Measurements from ENCODE around the gene SPATA31E1.

Gene SPATA31E1

GRCh38 chr9:87875831-87876545 is 6.7 kb upstream of the SPATA31E1 start:
- no peak overlapping the region for H3K27ac ChIP-seq (ENCODE audit: low read length)
- H3K4me1 ChIP-seq (ENCODE audit: control insufficient read depth in 1 of 2, insufficient read depth in 2 of 2, low read length in 2 of 2), result peaks cover 5 to 13% of the 10 kb centered on the region in 2 donors

GRCh38 chr9:87876708-87877107 is 6.0 kb upstream of the SPATA31E1 start:
- no peak overlapping the region for H3K27ac ChIP-seq (ENCODE audit: low read length)
- H3K4me3 ChIP-seq (ENCODE audit: low read depth in 1 of 2, low read length in 2 of 2), result no peak overlapping the region
- H3K27me3 ChIP-seq (ENCODE audit: low read depth, low read length), result no peaks in the 10 kb centered on the region
- H3K9me3 ChIP-seq (ENCODE audit: control insufficient read depth in 1 of 2, low read length in 2 of 2), result no peaks in the 10 kb centered on the region
- peaks cover 5 to 13% of the 10 kb centered on the region in 2 donors for H3K4me1 ChIP-seq (ENCODE audit: control insufficient read depth in 1 of 2, insufficient read depth in 2 of 2, low read length in 2 of 2)
- H3K36me3 ChIP-seq (ENCODE audit: control insufficient read depth in 1 of 2, insufficient read depth in 2 of 2, low read length in 2 of 2), result no peaks in the 10 kb centered on the region

More at GRCh38 chr9:87875831-87876545, 6.7 kb upstream of the SPATA31E1 start:
- Histone ChIP-seq H3K27me3 (ENCODE audit: low read depth, low read length) (no peaks in the 10 kb centered on the region), H3K4me3 (ENCODE audit: low read depth in 1 of 2, low read length in 2 of 2) (no peak overlapping the region), H3K36me3 (ENCODE audit: control insufficient read depth in 1 of 2, insufficient read depth in 2 of 2, low read length in 2 of 2) (no peaks in the 10 kb centered on the region), H3K9me3 (ENCODE audit: control insufficient read depth in 1 of 2, low read length in 2 of 2) (no peaks in the 10 kb centered on the region)

GRCh38 chr9:87878989-87879511 is 3.6 kb upstream of the SPATA31E1 start:
- Histone ChIP-seq H3K27me3 (ENCODE audit: low read depth, low read length) (no peaks in the 10 kb centered on the region), H3K36me3 (ENCODE audit: control insufficient read depth in 1 of 2, insufficient read depth in 2 of 2, low read length in 2 of 2) (no peaks in the 10 kb centered on the region), H3K4me3 (ENCODE audit: low read depth in 1 of 2, low read length in 2 of 2) (no peak overlapping the region), H3K9me3 (ENCODE audit: control insufficient read depth in 1 of 2, low read length in 2 of 2) (no peaks in the 10 kb centered on the region), H3K27ac (ENCODE audit: low read length) (no peak overlapping the region), H3K4me1 (ENCODE audit: control insufficient read depth in 1 of 2, insufficient read depth in 2 of 2, low read length in 2 of 2) (peaks cover 0 to 5% of the 10 kb centered on the region in 2 donors)

- Histone ChIP-seq H3K27ac (ENCODE audit: low read length) (no peak overlapping the region), H3K36me3 (ENCODE audit: control insufficient read depth in 1 of 2, insufficient read depth in 2 of 2, low read length in 2 of 2) (no peaks in the 10 kb centered on the region), H3K4me1 (ENCODE audit: control insufficient read depth in 1 of 2, insufficient read depth in 2 of 2, low read length in 2 of 2) (peaks cover 0 to 5% of the 10 kb centered on the region in 2 donors), H3K4me3 (ENCODE audit: low read depth in 1 of 2, low read length in 2 of 2) (no peak overlapping the region), H3K27me3 (ENCODE audit: low read depth, low read length) (no peaks in the 10 kb centered on the region), H3K9me3 (ENCODE audit: control insufficient read depth in 1 of 2, low read length in 2 of 2) (no peaks in the 10 kb centered on the region)
Measured at GRCh38 chr9:87880116-87880515, 2.6 kb upstream of the SPATA31E1 start.

GRCh38 chr9:87880683-87881082 is 2.0 kb upstream of the SPATA31E1 start:
- Histone ChIP-seq H3K9me3 (ENCODE audit: control insufficient read depth in 1 of 2, low read length in 2 of 2) (no peaks in the 10 kb centered on the region), H3K27ac (ENCODE audit: low read length) (no peak overlapping the region), H3K36me3 (ENCODE audit: control insufficient read depth in 1 of 2, insufficient read depth in 2 of 2, low read length in 2 of 2) (no peaks in the 10 kb centered on the region), H3K4me1 (ENCODE audit: control insufficient read depth in 1 of 2, insufficient read depth in 2 of 2, low read length in 2 of 2) (peaks cover 0 to 5% of the 10 kb centered on the region in 2 donors), H3K27me3 (ENCODE audit: low read depth, low read length) (no peaks in the 10 kb centered on the region), H3K4me3 (ENCODE audit: low read depth in 1 of 2, low read length in 2 of 2) (no peak overlapping the region)

GRCh38 chr9:87883274-87883673 is 597 bp downstream of the SPATA31E1 start:
- H3K4me1 ChIP-seq (ENCODE audit: control insufficient read depth in 1 of 2, insufficient read depth in 2 of 2, low read length in 2 of 2), result no peaks in the 10 kb centered on the region
- H3K36me3 ChIP-seq (ENCODE audit: control insufficient read depth in 1 of 2, insufficient read depth in 2 of 2, low read length in 2 of 2), result no peaks in the 10 kb centered on the region

GRCh38 chr9:87883990-87884389 is 1.3 kb downstream of the SPATA31E1 start:
- Histone ChIP-seq H3K27ac (ENCODE audit: low read length) (no peak overlapping the region), H3K4me1 (ENCODE audit: control insufficient read depth in 1 of 2, insufficient read depth in 2 of 2, low read length in 2 of 2) (no peaks in the 10 kb centered on the region), H3K27me3 (ENCODE audit: low read depth, low read length) (no peaks in the 10 kb centered on the region), H3K9me3 (ENCODE audit: control insufficient read depth in 1 of 2, low read length in 2 of 2) (no peaks in the 10 kb centered on the region), H3K36me3 (ENCODE audit: control insufficient read depth in 1 of 2, insufficient read depth in 2 of 2, low read length in 2 of 2) (no peaks in the 10 kb centered on the region), H3K4me3 (ENCODE audit: low read depth in 1 of 2, low read length in 2 of 2) (no peak overlapping the region)

More at GRCh38 chr9:87883274-87883673, 597 bp downstream of the SPATA31E1 start:
- no peaks in the 10 kb centered on the region for H3K9me3 ChIP-seq (ENCODE audit: control insufficient read depth in 1 of 2, low read length in 2 of 2)
- H3K27me3 ChIP-seq (ENCODE audit: low read depth, low read length), result no peaks in the 10 kb centered on the region
- H3K27ac ChIP-seq (ENCODE audit: low read length), result no peak overlapping the region
- H3K4me3 ChIP-seq (ENCODE audit: low read depth in 1 of 2, low read length in 2 of 2), result no peak overlapping the region

GRCh38 chr9:87884578-87885459 is 2.1 kb downstream of the SPATA31E1 start:
- H3K9me3 ChIP-seq (ENCODE audit: control insufficient read depth in 1 of 2, low read length in 2 of 2), result no peaks in the 10 kb centered on the region
- H3K4me3 ChIP-seq (ENCODE audit: low read depth in 1 of 2, low read length in 2 of 2), result no peak overlapping the region
- H3K4me1 ChIP-seq (ENCODE audit: control insufficient read depth in 1 of 2, insufficient read depth in 2 of 2, low read length in 2 of 2), result no peaks in the 10 kb centered on the region
- no peaks in the 10 kb centered on the region for H3K36me3 ChIP-seq (ENCODE audit: control insufficient read depth in 1 of 2, insufficient read depth in 2 of 2, low read length in 2 of 2)
- H3K27me3 ChIP-seq (ENCODE audit: low read depth, low read length), result no peaks in the 10 kb centered on the region
- H3K27ac ChIP-seq (ENCODE audit: low read length), result no peak overlapping the region

- Histone ChIP-seq H3K9me3 (ENCODE audit: control insufficient read depth in 1 of 2, low read length in 2 of 2) (no peaks in the 10 kb centered on the region), H3K4me1 (ENCODE audit: control insufficient read depth in 1 of 2, insufficient read depth in 2 of 2, low read length in 2 of 2) (no peaks in the 10 kb centered on the region), H3K4me3 (ENCODE audit: low read depth in 1 of 2, low read length in 2 of 2) (no peak overlapping the region), H3K27me3 (ENCODE audit: low read depth, low read length) (no peaks in the 10 kb centered on the region), H3K36me3 (ENCODE audit: control insufficient read depth in 1 of 2, insufficient read depth in 2 of 2, low read length in 2 of 2) (no peaks in the 10 kb centered on the region), H3K27ac (ENCODE audit: low read length) (no peak overlapping the region)
Measured at GRCh38 chr9:87885484-87886189, 3.0 kb downstream of the SPATA31E1 start.

GRCh38 chr9:87886210-87886932 is 3.7 kb downstream of the SPATA31E1 start:
- no peaks in the 10 kb centered on the region for H3K9me3 ChIP-seq (ENCODE audit: control insufficient read depth in 1 of 2, low read length in 2 of 2)
- no peaks in the 10 kb centered on the region for H3K27me3 ChIP-seq (ENCODE audit: low read depth, low read length)
- H3K36me3 ChIP-seq (ENCODE audit: control insufficient read depth in 1 of 2, insufficient read depth in 2 of 2, low read length in 2 of 2), result no peaks in the 10 kb centered on the region
- H3K4me3 ChIP-seq (ENCODE audit: low read depth in 1 of 2, low read length in 2 of 2), result no peak overlapping the region
- H3K27ac ChIP-seq (ENCODE audit: low read length), result no peak overlapping the region
- H3K4me1 ChIP-seq (ENCODE audit: control insufficient read depth in 1 of 2, insufficient read depth in 2 of 2, low read length in 2 of 2), result no peaks in the 10 kb centered on the region

Measured in muscle layer of duodenum (tissue), 2 donors.